GM12878 (cell line): ENCODE data around the gene TNFAIP1.

Experiments used
- ATF2 ChIP-seq: IDR thresholded peaks from 2 replicates; pipeline ENCODE4 v1.6.1; 2012; ENCODE audit warnings: low read length, inconsistent platforms
- CTCF ChIP-seq, 3 experiments: IDR thresholded peaks in 2 of 3; conservative IDR thresholded peaks in 1 of 3; 2 replicates each; pipeline ENCODE4 v1.5.1; 2011; ENCODE audit warnings: low read depth in 3 of 3, low read length in 3 of 3, mild to moderate bottlenecking in 3 of 3, control low read depth in 2 of 3, moderate library complexity in 2 of 3, inconsistent platforms in 1 of 3, mixed read lengths in 1 of 3; ENCODE audit not compliant: control insufficient read depth in 2 of 3, insufficient read depth in 1 of 3; ENCODE audit errors: extremely low read depth in 1 of 3
- IRF3 ChIP-seq: fragments of 450-650 bp; IDR thresholded peaks from 2 replicates; pipeline ENCODE4 v1.6.1; 2014; ENCODE audit warnings: mild to moderate bottlenecking
- KDM1A ChIP-seq: fragments of 200-600 bp; sonication (generic); IDR thresholded peaks from 2 replicates; pipeline ENCODE4 v1.6.1; 2016; ENCODE audit warnings: borderline replicate concordance
- MYC ChIP-seq: IDR thresholded peaks from 2 replicates; pipeline ENCODE4 v1.6.1; 2011; ENCODE audit warnings: mild to moderate bottlenecking, low read length, moderate library complexity, inconsistent platforms; ENCODE audit not compliant: insufficient read depth, insufficient replicate concordance, insufficient read length, severe bottlenecking
- NR2F1 ChIP-seq: fragments of 450-650 bp; conservative IDR thresholded peaks from 2 replicates; pipeline ENCODE4 v1.6.1; 2017; ENCODE audit warnings: mild to moderate bottlenecking
- RAD21 ChIP-seq: IDR thresholded peaks from 2 replicates; pipeline ENCODE4 v1.6.1; 2011; ENCODE audit warnings: mild to moderate bottlenecking, low read depth, low read length, moderate library complexity; ENCODE audit not compliant: insufficient read depth
- RUNX3 ChIP-seq: IDR thresholded peaks from 2 replicates; pipeline ENCODE4 v1.6.1; 2012; ENCODE audit warnings: low read length, inconsistent platforms
- STAT3 ChIP-seq: IDR thresholded peaks from 2 replicates; pipeline ENCODE4 v1.6.1; 2011; ENCODE audit warnings: low read depth, low read length, improper control_type of control experiment
- TCF12 ChIP-seq: IDR thresholded peaks from 2 replicates; pipeline ENCODE4 v1.6.1; 2011; ENCODE audit warnings: low read depth, mild to moderate bottlenecking, low read length
- ZBTB33 ChIP-seq: fragments of 450-650 bp; IDR thresholded peaks from 2 replicates; pipeline ENCODE4 v1.6.1; 2017; ENCODE audit warnings: mild to moderate bottlenecking

- TF ChIP-seq KDM1A (no peak), RUNX3 (no peak), MYC (no peak), NR2F1 (no peak), ATF2 (no peak), RAD21 (no peak), ZBTB33 (no peak), CTCF (IDR thresholded peaks at IDR 0.05 in 2 of 3, conservative IDR thresholded peaks at IDR 0.05 in 1 of 3; ENCODE audit: control insufficient read depth in 2 of 3, extremely low read depth in 1 of 3, insufficient read depth in 1 of 3, low read depth in 3 of 3, low read length in 3 of 3) (no peak), IRF3 (no peak), STAT3 (no peak), TCF12 (no peak)
These were observed 55.0 kb downstream of the TNFAIP1 start for GRCh38 chr17:28390563-28390962.
